ENCODE data around the gene ZNF385B. TPM values are rescaled to one million over a fixed set of nuclear protein-coding genes. Genes with fewer than 3 reads are reported as not detected.

Gene ZNF385B
- total RNA-seq: not detected in 2 replicates

DNA sequence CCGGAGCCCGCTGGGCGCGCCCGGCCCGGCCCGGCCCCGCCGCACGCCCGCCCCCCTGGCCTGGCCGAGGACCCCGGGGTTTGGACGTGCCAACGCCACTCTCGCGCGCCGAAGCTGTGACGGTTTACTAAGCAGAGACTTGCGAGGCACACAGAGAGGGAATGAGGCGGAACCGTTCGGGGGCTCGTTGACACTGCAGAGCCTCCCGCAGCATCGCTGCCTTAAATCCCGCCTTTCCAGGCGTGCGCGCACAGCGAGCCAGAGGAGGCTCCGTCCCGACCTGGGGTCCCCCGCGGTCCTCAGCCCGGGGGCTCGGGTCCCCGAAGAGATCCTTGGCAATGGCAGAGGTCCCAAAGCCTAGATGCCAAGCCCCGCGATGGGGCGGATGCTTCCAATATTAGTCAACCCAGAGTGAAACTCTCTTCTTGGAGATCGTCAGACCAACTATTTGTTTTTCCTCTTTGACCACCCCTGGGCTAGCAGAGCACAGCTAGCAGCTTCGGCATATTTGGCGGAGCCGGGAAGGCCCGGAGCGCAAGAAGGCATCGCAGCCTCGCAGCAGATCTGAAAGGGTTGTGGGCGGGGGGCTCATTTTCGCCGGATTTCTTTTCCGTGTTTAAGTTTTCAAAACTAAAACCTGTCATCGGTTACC lies at the start of gene ZNF385B:
TSS of gene ZNF385B (minus strand) at position 197 of the 652 bp plus-strand sequence.

Other genes starting within 250 kb of the ZNF385B start
- 12.3 and 12.5 TPM in 2 replicates for gene CWC22, start 145.7 kb upstream of the ZNF385B start, total RNA-seq

Measured in mammary microvascular endothelial cell (primary cell).